HG02798 (cell line): ENCODE data around the gene AIP.

ENCODE experiments used
- ATAC-seq: cut with Tn5 transposase; IDR thresholded peaks from one replicate; pipeline ENCODE4 v1.9.1; 2021; ENCODE audit warnings: mild to moderate bottlenecking; ENCODE audit not compliant: unreplicated experiment, poor library complexity

The AIP gene

GRCh38 chr11:67523556-67524479 lies 41.0 kb downstream of the AIP start:
- no peak for ATAC-seq

GRCh38 chr11:67524480-67524808 lies 41.6 kb downstream of the AIP start:
- no peak for ATAC-seq

GRCh38 chr11:67525275-67525976 lies 42.6 kb downstream of the AIP start:
- ATAC-seq: no peak

GRCh38 chr11:67528376-67528775 lies 45.5 kb downstream of the AIP start:
- ATAC-seq: no peak

GRCh38 chr11:67530282-67530592 lies 47.4 kb downstream of the AIP start:
- no peak for ATAC-seq

GRCh38 chr11:67532889-67533288 lies 50.1 kb downstream of the AIP start:
- no peak for ATAC-seq

GRCh38 chr11:67534070-67534679 lies 51.3 kb downstream of the AIP start:
- no peak for ATAC-seq

- no peak for ATAC-seq
Observed at GRCh38 chr11:67535561-67535960, 52.7 kb downstream of the AIP start.

- no peak for ATAC-seq
Observed at GRCh38 chr11:67538306-67538705, 55.5 kb downstream of the AIP start.

GRCh38 chr11:67538823-67539505 lies 56.1 kb downstream of the AIP start:
- no peak for ATAC-seq

GRCh38 chr11:67539550-67539949 lies 56.7 kb downstream of the AIP start:
- no peak for ATAC-seq
